ENCODE measurements around the gene RPL12. TPM values are rescaled to one million over a fixed set of nuclear protein-coding genes. Genes with fewer than 3 reads are reported as not detected.

RPL12 gene
- total RNA-seq, 1 experiment from 2014 or later = 1,981 TPM

DNA sequence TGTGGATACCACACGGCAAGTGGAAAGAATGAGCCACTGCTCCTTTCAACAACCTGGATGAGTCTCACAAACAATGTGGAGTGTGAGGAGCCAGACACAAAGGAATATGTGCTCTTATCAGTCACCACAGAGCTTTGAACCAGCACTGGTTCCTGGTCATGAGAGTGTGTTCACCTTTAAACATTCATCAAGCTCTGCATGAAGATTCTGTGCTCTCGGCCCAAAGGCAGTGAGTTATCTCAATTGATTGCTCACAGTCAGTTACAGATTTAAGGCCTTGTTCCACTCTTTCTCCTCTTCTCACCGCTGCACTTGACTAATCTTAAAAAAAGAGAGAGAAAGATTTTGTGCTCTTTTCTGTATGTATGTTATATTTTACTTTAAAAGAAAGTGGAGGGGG is 19.5 kb upstream of the RPL12 start:
- DNase-seq (ENCODE audit: low read depth) = no peak

GRCh38 chr9:127467621-127468020 is 16.4 kb upstream of the RPL12 start:
- DNase-seq (ENCODE audit: low read depth) = no peak

GRCh38 chr9:127466407-127466917 is 15.3 kb upstream of the RPL12 start:
- DNase-seq (ENCODE audit: low read depth) = peak; percentile 31

DNA sequence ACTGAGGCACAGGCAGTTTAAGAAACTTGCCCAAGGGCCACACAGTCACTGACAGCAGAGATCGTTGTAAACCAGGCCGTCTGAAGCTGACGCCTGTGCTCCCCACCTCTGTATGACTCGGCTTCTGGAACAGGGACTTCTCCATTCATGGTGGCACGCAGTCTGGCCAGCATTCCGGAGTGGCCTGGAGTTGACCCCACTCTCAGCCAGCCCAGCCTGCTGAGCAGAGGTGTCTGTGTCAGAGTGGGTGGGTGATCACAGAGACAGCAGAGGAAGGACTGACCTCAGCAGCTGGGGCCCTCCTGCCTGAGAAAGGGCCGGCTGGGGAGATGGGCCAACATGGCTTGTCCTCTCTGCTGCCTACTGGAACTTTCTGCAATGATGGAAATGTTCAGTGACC is 12.7 kb upstream of the RPL12 start:
- DNase-seq (ENCODE audit: low read depth) = no peak

DNA sequence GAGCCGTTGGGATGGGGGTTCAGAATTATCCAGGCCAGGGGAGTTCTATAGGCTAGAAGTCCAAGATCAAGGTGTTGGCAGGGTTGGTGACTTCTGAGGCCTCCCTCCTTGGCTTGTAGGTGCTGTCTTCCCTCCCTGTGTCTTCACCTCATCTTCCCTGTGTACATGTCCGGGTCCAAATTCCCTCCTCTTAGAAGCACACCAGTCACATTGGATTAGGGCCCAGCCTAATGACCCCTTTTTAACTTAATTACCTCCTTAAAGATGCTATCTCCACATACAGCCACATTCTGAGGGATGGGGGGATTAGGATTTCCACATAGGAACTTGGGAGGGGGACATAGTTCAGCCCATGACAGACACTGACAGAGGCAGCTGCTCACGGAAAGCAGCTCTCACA is 12.2 kb upstream of the RPL12 start:
- DNase-seq (ENCODE audit: low read depth) = no peak

GRCh38 chr9:127458921-127459320 is 7.7 kb upstream of the RPL12 start:
- no peak for DNase-seq (ENCODE audit: low read depth)

DNA sequence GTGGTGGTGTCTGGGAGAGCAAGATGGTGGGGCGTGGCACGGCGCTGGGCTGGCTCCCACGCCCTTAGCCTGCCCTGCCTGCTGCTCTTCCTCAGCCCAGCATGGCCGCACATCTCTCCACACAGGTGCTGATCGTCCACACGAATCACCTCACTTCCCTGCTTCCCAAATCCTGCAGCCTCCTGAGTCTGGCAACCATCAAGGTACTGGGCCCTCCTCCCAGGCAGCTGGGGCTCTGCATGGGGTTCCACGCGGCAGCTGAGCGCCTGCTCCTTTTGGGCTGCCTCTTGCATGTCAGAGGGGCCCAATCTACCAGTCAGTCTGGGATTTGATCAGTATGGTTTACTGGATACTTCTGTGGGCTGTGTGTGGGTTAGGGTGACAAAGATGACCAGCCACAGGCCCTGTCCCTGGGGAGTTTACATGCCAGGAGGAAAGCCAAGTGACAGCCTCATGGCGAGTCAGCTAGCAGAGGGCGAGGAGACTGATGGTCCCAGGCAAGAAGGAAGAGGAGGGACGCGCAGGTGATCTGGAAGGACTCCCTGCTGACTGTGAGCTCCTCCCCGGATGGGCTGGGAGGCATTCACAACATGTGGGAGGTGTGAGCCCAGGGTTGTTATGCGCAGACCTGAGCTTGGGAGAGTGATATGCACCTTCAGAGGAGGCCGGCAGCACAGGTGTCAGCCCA is 6.1 kb upstream of the RPL12 start:
- no peak for DNase-seq (ENCODE audit: low read depth)

GRCh38 chr9:127455324-127455992 is 4.3 kb upstream of the RPL12 start:
- no peak for DNase-seq (ENCODE audit: low read depth)

- DNase-seq (ENCODE audit: low read depth) = peak; percentile 23
Measured at GRCh38 chr9:127452691-127453090, 1.5 kb upstream of the RPL12 start.

GRCh38 chr9:127451858-127452656 is 851 bp upstream of the RPL12 start:
- DNase-seq (ENCODE audit: low read depth) = peak; percentile 78

DNA sequence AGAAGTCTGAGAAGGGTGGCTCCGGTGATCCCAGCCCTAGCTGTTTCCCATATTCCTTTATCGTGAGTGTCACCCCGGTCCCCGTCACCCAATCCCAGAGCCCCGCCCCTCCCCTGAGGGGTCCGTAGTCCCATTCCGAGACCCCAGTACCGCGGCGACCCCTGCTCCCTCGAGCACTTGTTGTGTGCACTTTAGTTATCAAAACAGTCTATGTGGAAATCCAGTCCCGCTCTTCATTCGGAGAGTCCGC is 327 bp upstream of the RPL12 start:
- no peak for DNase-seq (ENCODE audit: low read depth)

GRCh38 chr9:127450243-127450760 is 904 bp downstream of the RPL12 start:
- peak; percentile 32 for DNase-seq (ENCODE audit: low read depth)

DNA sequence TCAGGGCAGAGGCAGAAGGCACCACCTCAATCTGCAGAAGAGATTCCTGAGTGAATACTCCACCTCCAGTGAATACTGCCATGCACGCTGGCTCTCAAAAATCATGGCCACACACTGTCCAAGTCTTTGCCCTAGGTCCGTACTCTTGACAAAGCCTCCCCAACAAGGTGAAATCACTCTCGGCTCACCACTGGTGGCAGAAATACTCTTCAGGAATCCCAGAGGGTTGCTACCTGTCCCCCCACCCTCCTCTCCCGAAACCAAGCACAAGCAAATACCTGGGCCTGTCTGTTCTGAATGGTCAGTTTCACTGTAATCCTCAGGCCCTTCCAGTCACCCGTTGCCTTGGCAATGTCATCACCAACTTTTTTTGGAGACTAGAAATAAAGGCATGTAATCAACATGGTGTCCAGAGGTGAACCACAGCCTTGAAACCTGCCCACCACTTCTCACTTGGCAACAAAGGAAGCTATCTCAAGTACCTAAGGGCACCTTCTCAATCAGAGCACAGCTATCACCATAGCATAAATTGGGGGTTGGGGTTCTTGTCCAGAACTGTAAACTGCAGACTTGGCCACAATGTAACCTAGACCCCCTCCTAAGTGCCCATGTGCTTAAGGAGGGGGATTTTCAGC is 1.8 kb downstream of the RPL12 start:
- no peak for DNase-seq (ENCODE audit: low read depth)

GRCh38 chr9:127448112-127448805 is 2.9 kb downstream of the RPL12 start:
- DNase-seq (ENCODE audit: low read depth) = no peak

GRCh38 chr9:127447416-127448111 is 3.6 kb downstream of the RPL12 start:
- DNase-seq (ENCODE audit: low read depth) = peak; percentile 28

DNA sequence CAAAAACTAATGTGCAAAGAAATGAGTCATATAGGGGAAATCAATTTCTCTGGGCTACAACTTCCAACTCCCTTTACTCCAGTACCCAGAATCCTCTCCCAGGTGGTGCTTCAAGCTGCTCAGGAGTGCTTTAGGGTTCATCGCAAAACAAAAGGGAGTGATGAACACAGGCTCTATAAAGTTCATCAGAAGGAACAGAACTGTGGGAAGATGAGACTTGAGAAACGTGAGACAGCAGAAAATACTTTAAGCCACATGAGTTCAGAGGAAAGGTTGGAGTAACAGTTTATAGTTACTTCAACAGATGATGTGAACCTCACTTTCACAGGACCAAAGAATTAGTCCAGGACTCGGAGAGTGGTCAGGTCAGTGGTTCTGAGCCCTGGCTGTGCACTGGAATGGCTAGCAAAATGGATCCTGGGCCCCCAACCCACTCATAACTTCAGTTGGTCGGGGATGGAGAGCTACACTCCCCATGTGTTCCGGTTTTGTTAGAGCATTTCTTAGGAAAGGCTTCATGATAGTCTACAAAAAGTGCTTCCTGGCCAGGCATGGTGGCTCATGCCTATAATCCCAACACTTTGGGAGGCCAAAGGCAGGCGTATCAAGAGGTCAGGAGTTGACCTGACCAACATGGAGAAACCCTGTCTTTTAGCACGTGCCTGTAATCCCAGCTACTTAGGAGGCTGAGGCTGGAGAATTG is 4.3 kb downstream of the RPL12 start:
- DNase-seq (ENCODE audit: low read depth) = no peak

- peak; percentile 62 for DNase-seq (ENCODE audit: low read depth)
Measured at GRCh38 chr9:127445851-127446712, 5.1 kb downstream of the RPL12 start.

DNA sequence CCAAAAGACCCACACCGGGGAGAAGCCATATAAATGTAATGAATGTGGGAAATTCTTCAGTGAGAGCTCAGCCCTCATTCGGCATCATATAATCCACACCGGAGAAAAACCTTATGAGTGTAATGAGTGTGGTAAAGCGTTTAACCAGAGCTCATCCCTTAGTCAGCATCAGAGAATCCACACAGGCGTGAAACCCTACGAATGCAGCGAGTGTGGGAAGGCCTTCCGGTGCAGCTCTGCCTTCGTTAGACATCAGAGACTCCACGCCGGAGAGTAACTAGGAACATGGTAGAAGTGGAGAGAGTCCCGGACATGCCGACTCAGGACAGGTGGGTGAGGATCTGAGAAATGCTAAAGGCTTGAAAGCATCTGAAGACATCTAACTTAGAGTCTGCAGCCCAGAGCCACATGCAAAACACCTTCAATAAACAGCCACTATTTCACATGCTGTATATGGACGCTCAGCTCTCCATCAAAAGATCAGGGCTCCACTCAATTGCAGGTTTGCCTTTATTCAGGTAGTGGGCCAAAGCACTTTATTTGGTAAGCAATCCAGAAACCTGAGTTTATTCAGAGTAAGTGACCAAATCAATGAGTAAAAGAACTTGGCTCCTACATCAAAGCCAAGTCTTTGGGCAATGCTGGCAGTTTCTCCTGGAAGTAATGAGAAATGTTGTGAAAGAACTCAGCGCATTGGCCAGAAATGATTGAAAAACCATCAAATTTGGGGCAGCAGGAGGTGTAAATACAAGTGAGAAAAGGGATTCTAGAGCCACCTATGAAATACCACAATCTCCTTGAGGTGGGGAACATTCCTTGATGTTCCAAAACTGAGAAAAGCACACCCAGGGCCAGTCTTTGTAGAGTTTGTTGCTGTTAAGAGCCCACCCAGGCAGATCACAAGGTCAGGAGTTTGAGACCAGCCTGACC is 6.0 kb downstream of the RPL12 start:
- peak; percentile 51 for DNase-seq (ENCODE audit: low read depth)
